Measurements from ENCODE around the gene ZNF497.

ZNF497 gene

GRCh38 chr19:58305932-58306323 lies 56.6 kb downstream of the ZNF497 start:
- no peak for DNase-seq

- DNase-seq: peak; percentile 96 to 98
Observed at GRCh38 chr19:58305065-58305931, 57.3 kb downstream of the ZNF497 start, which contains the start of gene ERVK3-1. Gene ERVK3-1, plus strand, starts transcription at chr19:58305377. Its CDS starts 6,792 bp downstream, at chr19:58312169.

DNA sequence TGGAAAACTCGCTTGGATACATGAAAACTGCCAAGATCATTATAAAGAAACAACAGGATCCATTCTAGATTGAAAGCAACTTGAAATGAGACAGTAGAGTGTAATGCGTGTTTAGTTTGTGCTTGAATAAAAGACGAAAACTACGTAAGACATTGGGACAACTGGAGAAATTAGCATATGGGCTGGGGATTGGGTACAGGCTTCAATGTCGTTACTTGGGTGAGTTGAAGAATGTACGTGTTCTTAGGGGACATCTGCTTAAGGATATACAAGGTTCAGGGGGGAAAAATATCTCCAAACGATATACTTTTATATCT lies 57.8 kb downstream of the ZNF497 start:
- peak in 1 of 2 experiments; percentile 61 for DNase-seq

Data from NCI-H524 (cell line).